Endothelial cell of umbilical vein (primary cell): ENCODE measurements around the gene TMC1.

Experiments used
- POLR2A ChIP-seq: IDR thresholded peaks from 2 replicates; pipeline ENCODE4 v1.6.1; 2012; ENCODE audit warnings: low read depth, mild to moderate bottlenecking, control low read depth, low read length
- POLR2AphosphoS5 ChIP-seq: IDR thresholded peaks from 2 replicates; pipeline ENCODE4 v1.6.1; 2012; ENCODE audit warnings: low read depth, mild to moderate bottlenecking, control low read depth, low read length, moderate library complexity; ENCODE audit not compliant: insufficient read depth
- TF ChIP-seq, protein P1 (sequence below), 2 donors: IDR thresholded peaks; 1 replicate in 1 of 2; 2 replicates in 1 of 2; pipeline ENCODE4 v1.5.1; 2011; ENCODE audit warnings: low read length in 2 of 2, mild to moderate bottlenecking in 2 of 2, moderate library complexity in 2 of 2, control low read depth in 1 of 2, inconsistent platforms in 1 of 2, low read depth in 1 of 2; ENCODE audit not compliant: insufficient read depth in 1 of 2; ENCODE audit errors: extremely low read depth in 1 of 2

GRCh38 chr9:72857624-72857996 is 336.2 kb downstream of the TMC1 start:
- TF ChIP-seq, protein P1, sequence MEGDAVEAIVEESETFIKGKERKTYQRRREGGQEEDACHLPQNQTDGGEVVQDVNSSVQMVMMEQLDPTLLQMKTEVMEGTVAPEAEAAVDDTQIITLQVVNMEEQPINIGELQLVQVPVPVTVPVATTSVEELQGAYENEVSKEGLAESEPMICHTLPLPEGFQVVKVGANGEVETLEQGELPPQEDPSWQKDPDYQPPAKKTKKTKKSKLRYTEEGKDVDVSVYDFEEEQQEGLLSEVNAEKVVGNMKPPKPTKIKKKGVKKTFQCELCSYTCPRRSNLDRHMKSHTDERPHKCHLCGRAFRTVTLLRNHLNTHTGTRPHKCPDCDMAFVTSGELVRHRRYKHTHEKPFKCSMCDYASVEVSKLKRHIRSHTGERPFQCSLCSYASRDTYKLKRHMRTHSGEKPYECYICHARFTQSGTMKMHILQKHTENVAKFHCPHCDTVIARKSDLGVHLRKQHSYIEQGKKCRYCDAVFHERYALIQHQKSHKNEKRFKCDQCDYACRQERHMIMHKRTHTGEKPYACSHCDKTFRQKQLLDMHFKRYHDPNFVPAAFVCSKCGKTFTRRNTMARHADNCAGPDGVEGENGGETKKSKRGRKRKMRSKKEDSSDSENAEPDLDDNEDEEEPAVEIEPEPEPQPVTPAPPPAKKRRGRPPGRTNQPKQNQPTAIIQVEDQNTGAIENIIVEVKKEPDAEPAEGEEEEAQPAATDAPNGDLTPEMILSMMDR (IDR thresholded peaks at IDR 0.05; ENCODE audit: extremely low read depth in 1 of 2, insufficient read depth in 1 of 2, low read depth in 1 of 2, low read length in 2 of 2): no peak
- TF ChIP-seq POLR2AphosphoS5 (no peak), POLR2A (no peak)
